GM06990 (cell line): Measurements from ENCODE around the gene CPXM2.
"Not testable (repeated sequence)": the region's sequence is repeated elsewhere in the genome, so short reads cannot be mapped to it uniquely, and the experiment has no call there.

Experiments
- DNase-seq: peaks from one replicate; pipeline ENCODE4 v3.0.0-alpha.2; 2011; ENCODE audit not compliant: insufficient read length; ENCODE audit errors: extremely low read depth
- H3K27me3 ChIP-seq: replicated peaks from 2 replicates; pipeline ENCODE4 v1.6.0; 2011; ENCODE audit warnings: low read length; ENCODE audit not compliant: control insufficient read depth, insufficient read depth
- H3K36me3 ChIP-seq: 2 replicates; pipeline ENCODE4 v1.5.1; 2011; ENCODE audit warnings: low read length; ENCODE audit not compliant: control insufficient read depth, insufficient read depth
- H3K4me3 ChIP-seq: replicated peaks from 2 replicates; pipeline ENCODE4 v1.5.1; 2011; ENCODE audit warnings: low read depth, mild to moderate bottlenecking, control low read depth, low read length
- CTCF ChIP-seq: IDR thresholded peaks from 2 replicates; pipeline ENCODE4 v1.5.1; 2011; ENCODE audit warnings: low read length, control low read depth, mild to moderate bottlenecking, inconsistent platforms; ENCODE audit not compliant: insufficient read depth, poor library complexity, severe bottlenecking

CPXM2 gene

GRCh38 chr10:123744224-123744536 is 147.4 kb downstream of the CPXM2 start:
- DNase-seq, result no peak
- no peak overlapping the region for H3K4me3 ChIP-seq
- peaks cover 2% of the 10 kb centered on the region for H3K27me3 ChIP-seq
- no peak for TF ChIP-seq CTCF
- no peaks in the 10 kb centered on the region for H3K36me3 ChIP-seq

DNA sequence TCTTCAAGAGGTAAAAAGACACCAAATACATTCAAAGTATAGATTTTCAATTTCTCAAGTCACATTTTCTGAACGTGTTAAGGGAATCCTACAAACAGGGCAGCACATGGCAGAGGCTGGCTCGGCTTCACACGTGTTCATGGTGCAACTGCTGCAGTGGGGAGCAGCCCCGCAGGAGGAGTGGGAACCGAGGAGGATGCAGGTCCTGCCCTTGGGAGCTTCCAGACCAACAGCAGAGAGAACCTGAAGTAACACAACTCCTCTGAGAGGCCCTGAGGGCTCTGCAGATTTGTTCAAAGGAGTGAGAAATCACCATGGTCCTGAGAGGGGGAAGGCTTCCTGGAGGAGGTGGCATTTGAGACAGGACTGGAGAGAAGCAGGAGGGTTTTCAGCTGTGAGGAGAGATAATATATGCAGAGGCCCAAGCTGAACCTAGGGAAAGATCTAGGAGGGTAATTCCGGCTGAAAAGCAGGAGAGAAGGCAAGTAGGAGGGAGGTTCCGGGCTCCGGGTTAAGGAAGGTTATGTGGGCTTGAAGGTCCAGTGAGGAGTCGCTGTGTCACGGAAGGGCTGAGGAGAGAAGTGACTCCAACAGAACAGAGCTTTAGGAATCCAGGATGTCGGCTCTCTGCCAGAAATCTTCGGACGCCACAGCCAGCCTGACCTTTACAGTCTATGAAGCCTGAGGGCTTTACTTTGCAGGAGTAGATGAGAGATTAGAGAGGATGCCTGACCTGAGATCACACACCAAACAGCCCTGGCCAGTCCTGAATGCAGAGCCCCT is 148.0 kb downstream of the CPXM2 start:
- H3K4me3 ChIP-seq, result no peak overlapping the region
- no peak for DNase-seq
- H3K27me3 ChIP-seq, result peaks cover 2% of the 10 kb centered on the region
- no peaks in the 10 kb centered on the region for H3K36me3 ChIP-seq
- TF ChIP-seq CTCF, result no peak

DNA sequence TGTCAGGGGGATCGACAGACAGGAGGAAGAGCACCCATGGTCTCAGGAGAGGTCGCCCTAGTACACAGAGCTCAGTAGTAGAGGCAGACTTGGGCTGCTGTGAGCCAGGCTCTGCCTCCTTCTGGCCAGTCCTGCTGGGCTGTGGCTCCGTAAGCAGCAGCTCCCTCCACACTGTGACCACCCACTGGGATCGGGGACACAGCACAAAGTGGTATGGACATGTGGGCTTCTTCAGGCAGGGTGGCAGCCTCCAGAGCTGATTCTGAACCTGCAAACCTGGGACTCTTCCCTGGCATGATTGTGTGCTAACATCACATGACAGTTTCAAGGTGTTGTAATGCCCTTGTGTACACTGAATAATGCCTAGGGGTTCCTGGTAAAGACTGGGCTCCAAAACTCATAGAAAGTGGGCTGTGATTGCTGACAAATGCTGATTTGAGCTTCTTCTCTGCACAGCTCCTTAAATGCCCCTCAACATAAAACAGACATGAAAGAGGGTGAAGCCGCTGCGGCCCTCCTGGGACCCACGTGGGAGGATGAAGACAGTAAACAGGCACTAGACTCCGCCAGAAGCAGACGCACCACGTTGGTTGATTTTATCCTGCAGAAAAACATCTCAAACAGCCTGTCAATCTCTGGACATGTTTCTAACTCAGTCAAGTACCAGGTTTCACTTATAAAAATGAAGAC is 148.7 kb downstream of the CPXM2 start:
- peaks cover 2% of the 10 kb centered on the region for H3K27me3 ChIP-seq
- no peak overlapping the region for H3K4me3 ChIP-seq
- TF ChIP-seq CTCF, result no peak
- no peak for DNase-seq
- H3K36me3 ChIP-seq, result no peaks in the 10 kb centered on the region

DNA sequence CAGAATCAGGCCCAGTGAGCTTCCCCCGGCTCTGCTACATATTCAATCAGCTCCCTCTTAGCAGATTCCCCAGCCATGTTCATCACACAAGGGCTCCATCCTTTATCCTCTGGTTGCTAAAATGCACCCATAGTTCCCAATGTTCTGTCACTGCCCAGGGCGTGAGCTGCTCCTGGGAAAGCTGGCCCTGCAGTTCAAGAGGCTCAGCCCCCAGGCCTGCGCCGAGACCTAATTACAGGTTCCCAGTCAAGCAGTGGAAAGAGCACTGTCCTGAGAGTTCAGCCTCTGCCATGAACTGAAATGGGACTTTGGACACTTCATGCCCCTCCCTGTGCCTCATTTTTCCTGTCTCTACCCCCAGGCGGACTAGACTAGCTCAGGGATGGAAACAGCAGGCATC is 149.9 kb downstream of the CPXM2 start:
- TF ChIP-seq CTCF, result no peak
- Histone ChIP-seq H3K27me3 (peaks cover 2% of the 10 kb centered on the region), H3K36me3 (no peaks in the 10 kb centered on the region), H3K4me3 (no peak overlapping the region)
- no peak for DNase-seq

GRCh38 chr10:123741146-123741545 is 150.5 kb downstream of the CPXM2 start:
- TF ChIP-seq CTCF, result no peak
- no peaks in the 10 kb centered on the region for H3K36me3 ChIP-seq
- H3K4me3 ChIP-seq, result no peak overlapping the region
- peaks cover 2% of the 10 kb centered on the region for H3K27me3 ChIP-seq
- no peak for DNase-seq

DNA sequence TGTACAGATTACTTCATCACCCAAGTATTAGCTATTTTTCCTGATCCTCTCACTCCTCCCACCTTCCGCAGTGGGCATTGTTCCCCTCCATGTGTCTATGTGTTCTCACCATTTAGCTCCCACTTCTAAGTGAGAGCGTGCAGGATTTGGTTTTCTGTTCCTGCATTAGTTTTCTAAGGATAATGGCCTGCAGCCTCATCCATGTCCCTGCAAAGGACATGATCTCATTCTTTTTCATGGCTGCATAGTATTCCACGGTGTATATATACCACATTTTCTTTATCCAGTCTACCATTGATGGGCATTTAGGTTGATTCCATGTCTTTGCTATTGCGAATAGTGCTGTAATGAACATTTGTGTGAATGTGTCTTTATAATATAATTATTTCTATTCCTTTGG is 154.7 kb downstream of the CPXM2 start:
- H3K36me3 ChIP-seq, H3K27me3 ChIP-seq, H3K4me3 ChIP-seq, DNase-seq: not testable (repeated sequence)
